NCI-H1436 (cell line): ENCODE data around the gene DUS3L.
"Not testable (repeated sequence)": the region's sequence is repeated elsewhere in the genome, so short reads cannot be mapped to it uniquely, and the experiment has no call there.

Experiments used
- DNase-seq: peaks from one replicate; lab custom pipeline; 2025; lab: John Stamatoyannopoulos, UW

DUS3L gene

GRCh38 chr19:5799247-5800241 lies 8.6 kb upstream of the DUS3L start:
- DNase-seq = no peak

- no peak for DNase-seq
Measured at GRCh38 chr19:5798244-5798643, 7.3 kb upstream of the DUS3L start.

GRCh38 chr19:5795382-5795919 lies 4.5 kb upstream of the DUS3L start:
- DNase-seq = no peak

GRCh38 chr19:5793188-5793587 lies 2.2 kb upstream of the DUS3L start:
- DNase-seq = no peak

GRCh38 chr19:5792224-5792623 lies 1.3 kb upstream of the DUS3L start:
- no peak for DNase-seq

- DNase-seq = no peak
Measured at GRCh38 chr19:5789886-5790558, 941 bp downstream of the DUS3L start.

DNA sequence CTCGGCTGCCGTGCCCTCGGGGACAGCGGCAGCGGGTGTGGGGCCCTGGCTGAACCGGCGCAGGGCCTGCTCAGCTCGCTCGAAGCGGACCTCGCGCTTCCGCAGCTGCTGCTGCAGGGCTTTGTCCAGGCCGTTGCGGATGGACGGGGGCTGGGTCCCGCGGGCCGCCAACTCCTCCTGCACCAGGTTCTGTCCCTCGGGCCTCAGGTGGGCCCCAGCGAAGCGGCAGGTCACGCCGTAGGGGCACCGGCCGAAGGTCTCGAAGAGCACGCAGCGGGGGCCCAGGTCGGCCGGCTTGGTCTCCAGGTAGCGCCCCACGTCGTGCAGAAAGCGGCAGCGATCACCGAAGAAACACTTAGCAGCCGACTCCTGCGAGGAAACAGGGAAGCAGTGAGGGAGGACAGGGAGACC lies 1.6 kb downstream of the DUS3L start:
- no peak for DNase-seq

GRCh38 chr19:5788422-5788821 lies 2.5 kb downstream of the DUS3L start:
- DNase-seq = no peak

DNA sequence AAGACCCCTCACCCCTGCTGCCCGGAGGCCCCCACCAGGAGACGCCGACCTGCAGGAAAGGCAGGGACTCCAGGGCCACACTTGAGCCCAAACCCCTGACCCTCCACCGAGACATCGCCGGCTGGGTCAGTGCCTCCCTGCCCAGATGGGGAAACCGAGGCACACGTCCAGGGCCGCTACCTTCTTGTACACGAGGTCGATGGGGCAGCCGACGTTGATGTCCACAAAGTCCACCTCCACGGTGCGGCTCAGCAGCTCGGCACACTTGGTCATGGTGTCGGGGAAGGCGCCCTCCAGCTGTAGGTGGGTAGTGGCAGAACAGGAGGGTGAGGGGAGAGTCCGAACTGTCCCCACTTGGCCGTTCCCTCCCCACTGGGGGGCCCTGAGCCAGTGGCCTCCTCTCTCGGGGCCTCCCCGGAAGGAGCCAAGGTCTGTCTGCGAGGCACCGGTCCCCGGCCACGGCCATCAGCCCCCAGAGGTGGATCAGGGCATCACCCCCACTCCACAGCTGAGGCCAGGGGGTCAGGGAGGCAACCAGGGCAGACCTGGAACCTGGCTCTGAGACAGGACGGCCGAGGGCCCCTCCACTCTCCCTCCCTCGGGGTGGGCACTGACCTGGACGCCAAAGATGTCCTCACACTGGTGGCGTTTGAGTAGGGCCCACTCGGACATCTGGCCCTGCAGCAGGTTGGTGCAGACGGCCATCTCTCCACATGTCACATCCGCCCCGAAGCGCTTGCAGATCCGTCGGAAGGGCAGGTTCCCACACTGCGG lies 3.4 kb downstream of the DUS3L start:
- no peak for DNase-seq

DNA sequence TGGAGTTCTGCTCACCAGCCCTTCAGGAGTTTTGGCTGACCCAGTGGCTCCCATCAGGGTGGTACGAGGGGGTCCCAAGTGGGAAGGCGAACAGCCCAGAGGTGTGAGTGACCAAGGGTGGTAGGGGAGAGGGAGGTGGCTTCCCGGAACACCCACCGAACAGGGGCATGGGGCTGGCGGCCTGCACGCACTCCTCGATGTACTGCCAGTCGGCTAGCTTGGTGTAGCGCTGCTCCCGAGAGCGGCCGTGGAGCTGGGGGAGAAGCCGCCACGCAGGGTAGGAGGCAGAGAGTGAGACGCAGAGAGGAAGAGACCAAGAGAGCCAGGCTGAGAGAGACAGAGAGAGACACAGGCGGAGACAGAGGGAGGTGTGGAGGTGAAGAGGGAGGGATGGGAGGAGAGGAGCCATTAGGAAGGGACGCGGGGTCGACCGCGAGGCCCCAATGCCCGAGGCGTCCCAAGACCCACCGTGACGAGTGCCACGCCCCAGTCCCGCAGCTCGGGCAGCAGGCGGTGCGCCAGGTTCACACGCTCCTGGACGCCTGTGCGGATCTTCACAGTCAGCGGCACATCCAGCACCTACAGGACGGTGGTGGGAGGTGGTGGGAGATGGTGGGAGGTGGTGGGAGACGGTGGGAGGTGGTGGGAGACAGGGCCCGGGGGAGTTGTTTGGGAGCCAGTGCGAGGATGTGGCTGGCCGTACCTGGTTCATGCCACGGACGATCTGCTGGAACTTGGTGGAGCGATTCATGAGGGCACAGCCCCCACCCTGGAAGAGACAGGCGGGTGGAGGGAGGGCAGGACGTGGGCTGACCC lies 4.2 kb downstream of the DUS3L start:
- DNase-seq = no peak

DNA sequence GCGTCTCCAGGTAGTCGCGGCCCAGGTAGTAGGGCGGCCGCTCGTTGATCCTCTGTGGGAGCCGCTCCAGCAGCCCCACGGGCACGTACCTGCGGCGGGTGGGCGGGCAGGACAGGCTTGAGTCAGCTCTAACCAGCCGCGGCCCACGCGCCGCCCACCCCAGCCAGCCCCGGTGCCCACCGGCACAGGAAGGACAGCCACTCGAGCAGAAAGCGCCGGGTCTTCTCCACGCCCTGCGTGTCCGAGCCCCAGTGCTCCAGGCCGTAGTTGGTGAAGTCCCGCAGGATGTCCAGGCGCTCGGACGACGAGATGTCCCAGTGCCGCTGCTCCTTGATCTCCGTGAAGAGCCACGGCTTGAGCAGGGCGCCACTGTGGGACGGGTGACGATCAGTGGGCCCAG lies 5.5 kb downstream of the DUS3L start:
- no peak for DNase-seq

- DNase-seq = no peak
Measured at GRCh38 chr19:5784581-5785147, 6.3 kb downstream of the DUS3L start, which contains the start of gene PRR22. TSS of gene PRR22 (minus strand) at chr19:5784746. CDS start at chr19:5784660, 86 bp downstream.

GRCh38 chr19:5782945-5783919 lies 7.7 kb downstream of the DUS3L start:
- no peak for DNase-seq

DNA sequence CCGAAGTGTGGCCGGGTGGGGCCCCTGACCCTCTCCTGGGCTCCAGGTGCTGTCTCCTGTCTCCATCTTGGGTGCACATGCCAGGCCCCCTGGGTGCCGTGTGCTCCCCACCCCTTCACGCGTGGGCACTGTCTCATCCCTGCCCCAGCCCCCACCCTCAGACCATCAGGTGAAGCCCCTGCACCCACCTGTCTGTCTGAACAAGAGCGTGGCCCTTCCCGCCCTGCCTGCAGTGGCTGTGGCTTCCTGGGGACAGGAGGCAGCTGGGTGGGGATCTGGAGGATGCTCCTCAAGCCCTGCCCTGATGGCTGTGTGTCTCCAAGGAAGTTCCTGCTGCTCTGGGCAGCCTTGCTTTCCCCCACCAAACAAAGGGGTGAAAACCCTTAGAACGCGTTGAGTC lies 8.6 kb downstream of the DUS3L start:
- DNase-seq = no peak

DNA sequence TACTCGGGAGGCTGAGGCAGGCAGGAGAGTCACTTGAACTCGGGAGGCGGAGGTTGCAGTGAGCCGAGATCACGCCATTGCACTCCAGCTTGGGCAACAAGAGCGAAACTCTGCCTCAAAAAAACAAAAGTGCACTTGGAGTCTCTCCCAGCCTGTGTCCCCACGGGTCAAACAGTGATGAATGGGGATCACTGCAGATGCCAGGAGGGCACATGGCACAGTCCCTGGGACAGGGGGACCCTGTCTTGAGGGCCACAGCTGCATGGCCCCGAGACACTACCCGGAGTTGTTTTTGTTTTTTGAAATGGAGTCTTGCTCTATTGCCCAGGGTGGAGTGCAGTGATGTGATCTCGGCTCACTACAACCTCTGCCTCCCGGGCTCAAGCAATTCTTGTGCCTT lies 10.0 kb downstream of the DUS3L start:
- not testable (repeated sequence) for DNase-seq

DNA sequence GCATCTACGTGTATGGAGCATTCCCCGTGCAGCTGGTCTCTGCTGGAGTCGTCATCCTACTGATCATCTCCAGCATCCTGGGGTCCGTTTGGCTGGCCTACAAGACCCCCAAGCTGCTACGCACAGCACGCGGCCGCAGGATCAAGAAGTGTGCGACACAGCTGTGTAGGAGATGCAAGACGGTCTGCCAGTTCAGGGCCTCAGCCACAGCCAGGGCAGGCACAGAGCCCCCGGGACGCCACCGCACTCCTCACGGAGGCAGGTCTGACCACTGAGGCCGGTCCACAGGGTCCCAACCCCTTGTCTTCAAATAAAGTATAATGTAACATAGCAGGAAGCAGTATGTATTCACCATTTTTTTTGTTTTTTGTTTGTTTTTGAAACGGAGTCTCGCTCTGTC lies 12.6 kb downstream of the DUS3L start:
- DNase-seq = no peak

DNA sequence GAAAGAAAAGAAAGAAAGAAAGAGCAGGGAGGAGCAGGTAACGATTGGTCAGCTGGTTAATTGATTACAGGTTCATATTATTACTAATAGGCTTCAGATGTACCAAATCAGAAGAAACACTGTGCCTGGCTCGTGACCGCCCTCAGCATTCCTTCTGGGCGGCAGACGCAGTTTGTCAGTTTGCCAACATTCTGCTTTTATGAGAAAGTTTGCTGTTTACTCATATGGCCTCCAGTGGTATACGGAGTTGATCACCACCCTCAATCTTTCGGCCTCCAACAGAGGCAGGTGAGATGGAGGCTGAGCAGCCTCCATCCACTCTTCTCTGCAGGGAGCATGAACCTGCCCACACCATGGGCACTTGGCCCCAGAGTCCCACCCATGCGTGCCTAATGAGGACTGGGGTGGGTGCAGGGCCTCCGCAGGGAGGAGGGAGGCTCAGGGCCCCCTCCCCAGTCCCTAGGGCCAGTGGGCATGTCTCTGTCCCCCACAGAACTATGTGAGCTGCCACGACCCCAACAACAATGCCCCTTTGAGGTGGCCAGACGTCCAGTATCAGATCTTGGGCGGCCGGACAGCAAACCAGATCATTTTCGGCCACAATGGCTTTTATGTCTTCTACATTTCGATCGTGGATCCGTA lies 15.2 kb downstream of the DUS3L start:
- no peak for DNase-seq

DNA sequence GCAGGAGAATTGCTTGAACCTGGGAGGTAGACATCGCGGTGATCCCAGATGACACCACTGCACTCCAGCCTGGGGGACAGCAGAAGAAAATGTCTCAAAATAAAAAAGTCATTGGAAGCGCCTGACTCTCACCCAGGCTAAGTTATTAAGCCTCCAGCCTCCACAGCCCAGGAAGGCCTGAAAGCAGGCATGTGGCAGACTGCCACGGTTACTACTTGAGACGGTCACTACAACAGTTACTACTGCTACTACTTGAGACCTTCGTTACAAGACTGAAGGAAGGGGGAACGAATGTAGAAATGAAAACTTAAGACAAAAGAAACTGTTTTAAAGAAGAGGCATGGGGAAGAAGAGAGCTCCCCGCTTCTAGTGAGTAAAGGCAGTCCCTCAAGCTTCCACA lies 16.0 kb downstream of the DUS3L start:
- DNase-seq = no peak

DNA sequence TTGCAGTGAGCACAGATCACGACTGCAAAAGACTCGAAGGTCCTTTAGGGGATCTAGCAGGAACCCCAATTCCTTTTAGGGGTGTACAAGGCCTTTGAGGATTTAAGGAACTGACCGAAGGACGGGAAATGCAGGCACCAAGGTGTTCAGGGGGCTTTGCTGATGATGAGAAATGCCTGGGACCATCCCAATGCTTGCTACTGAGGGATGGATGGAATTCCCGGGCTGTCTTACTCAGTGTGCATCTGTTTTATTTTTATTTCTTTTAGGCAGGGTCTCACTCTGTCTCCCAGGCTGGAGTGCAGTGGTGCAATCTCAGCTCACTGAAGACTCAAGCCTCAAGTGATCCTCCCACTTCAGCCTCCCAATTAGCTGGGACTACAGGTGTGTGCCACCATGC lies 17.7 kb downstream of the DUS3L start:
- DNase-seq = no peak
